Superior temporal gyrus (tissue), 1 donor: Measurements from ENCODE around the gene GIMD1.
"Not testable (repeated sequence)": the region's sequence is repeated elsewhere in the genome, so short reads cannot be mapped to it uniquely, and the experiment has no call there.

ENCODE experiments used
- DNase-seq: peaks from one replicate; pipeline ENCODE4 v3.0.0-alpha.2; 2016; ENCODE audit errors: extremely low spot score

The GIMD1 gene

DNA sequence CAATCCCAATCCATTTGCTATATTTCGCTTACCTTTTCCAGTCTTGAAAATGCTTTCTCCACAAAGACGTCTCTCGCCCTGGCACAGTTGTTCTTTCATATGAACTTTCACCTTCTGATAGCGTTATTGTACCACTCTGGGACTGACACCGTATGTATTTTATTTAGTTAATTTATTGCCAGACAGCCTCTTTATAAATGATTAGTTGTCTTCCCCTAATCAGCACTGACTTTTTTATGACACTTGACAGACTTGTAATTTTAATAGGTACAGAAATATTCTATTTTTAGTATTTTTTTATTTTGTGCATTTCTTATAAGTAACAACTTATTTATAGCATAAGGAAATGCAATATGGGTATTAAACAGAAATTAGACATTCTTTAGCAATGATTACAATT is at the start of gene GIMD1:
GIMD1 (minus strand) TSS at position 101 of the 400 bp plus-strand sequence. CDS start 1,343 bp downstream, outside the sequence.
- no peak for DNase-seq

DNA sequence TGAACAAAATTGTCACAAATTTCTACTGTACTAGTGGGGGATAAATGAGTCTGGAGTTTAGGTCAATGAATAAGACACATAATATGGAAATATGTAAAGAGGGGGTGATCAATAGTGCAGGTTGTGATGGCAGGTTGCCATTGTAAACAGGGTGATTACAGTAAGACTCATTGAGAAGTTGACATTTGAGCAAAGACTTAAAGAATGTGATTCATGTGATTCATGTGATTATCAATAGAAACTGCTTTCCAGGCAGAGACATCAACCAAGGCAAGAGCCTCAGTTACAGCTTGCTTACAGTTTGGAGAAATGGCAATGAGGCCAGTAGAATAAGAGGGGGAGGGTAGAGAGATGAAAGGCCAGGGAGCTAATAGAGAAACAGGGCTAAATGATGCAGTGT is 45.8 kb upstream of the GIMD1 start:
- no peak for DNase-seq

DNA sequence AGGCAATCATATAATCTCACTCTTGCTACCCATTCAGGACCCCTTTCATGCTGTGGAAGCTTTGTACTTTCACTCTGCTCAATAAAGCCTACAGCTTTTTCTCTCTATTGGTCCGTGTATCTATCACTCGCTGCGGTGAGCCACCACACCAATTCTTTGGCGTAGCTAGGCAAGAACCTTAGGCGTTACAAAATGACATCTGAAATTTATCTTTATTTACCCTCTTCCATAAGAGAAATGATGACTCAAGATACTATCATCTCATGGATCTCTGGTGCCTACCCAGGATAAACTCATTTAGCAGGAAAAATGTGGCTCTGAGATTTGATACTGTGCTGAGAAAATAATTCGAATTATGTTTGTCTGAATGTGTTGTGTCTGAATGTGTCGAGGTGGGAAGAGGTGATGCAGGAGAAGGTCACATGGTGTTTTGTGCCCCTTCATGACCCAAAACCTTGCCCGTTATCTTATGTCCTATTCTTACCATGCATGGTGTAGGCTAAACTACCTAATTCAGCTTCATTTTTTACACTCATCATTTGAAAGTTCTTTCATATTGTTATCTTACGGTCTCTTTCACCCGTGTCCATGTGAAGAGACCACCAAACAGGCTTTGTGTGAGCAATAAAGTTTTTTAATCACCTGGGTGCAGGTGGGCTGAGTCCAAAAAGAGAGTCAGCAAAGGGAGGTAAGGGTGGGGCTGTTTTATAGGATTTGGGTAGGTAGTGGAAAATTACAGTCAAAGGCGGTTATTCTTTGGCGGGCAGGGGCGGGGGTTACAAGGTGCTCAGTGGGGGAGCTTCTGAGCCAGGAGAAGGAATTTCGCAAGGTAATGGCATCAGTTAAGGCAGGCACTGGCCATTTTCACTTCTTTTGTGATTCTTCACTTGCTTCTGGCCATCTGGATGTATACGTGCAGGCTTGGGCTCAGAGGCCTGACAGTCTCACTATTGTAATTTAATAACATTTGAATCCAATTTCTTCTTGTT is 41.6 kb upstream of the GIMD1 start:
- DNase-seq = no peak

DNA sequence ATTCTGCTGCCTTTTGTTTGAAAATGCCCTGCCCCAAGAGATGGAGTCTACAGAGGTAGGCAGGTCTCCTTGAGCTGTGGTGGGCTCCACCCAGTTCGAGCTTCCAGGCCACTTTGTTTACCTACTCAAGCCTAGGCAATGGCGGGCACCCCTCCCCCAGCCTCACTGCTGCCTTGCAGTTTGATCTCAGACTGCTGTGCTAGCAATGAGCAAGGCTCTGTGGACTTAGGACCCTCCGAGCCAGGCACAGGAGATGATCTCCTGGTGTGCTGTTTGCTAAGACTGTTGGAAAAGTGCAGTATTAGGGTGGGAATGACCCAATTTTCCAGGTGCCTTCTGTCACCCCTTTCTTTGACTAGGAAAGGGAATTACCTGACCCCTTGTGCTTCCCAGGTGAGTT is 39.4 kb upstream of the GIMD1 start:
- DNase-seq = not testable (repeated sequence)

DNA sequence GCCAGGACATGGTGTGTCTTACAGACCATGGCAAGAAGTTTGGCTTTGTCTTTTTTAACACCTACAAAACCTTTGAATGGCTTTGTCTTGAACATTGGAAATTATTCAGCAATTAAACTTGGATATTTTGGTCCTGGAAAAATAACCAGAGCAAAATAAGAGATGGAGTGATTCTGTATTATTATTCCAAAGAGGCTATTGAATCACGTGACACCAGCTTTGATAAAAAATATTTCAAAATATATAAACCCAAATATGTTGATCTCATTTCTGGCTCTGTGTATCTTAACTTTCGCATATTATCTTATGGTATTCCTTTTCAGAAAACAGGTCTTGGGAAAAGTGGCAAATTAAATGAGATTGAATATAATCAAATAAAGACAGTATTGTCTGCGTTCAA is 32.6 kb upstream of the GIMD1 start:
- DNase-seq = no peak

DNA sequence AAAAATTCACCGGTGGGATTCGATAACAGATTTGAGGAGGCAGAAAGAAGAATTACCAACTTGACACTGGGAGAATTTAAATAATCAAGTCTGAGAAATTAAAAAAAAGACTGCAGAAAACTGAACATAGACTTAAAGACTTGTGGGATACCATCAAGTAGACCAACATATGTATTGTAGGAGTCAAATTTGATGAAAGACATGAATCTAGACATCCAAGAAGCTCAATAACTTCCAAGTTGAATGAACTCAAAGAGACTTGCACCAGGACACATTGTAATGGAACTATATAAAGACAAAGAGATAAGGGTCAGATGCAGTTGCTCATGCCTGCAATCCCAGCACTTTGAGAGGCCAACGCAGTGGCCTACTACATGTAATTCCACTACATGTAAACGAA is 30.3 kb upstream of the GIMD1 start:
- not testable (repeated sequence) for DNase-seq

DNA sequence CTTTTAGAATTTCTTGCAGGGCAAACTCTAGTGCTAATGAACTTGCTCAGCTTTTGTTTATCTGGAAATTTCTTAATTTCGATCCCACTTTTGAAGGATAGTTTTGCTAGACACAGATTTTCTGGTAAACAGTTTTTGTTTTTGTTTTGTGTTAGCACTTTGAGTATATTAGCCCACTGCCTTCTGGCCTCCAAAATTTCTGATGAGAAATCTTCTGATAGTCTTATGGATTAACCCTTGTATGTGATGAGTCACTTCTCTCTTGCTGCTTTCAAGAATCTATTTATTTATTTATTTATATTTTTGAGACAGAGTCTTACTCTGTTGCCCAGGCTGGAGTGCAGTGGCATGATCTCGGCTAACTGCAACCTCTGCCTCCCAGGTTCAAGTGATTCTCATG is 27.0 kb upstream of the GIMD1 start:
- DNase-seq = no peak

DNA sequence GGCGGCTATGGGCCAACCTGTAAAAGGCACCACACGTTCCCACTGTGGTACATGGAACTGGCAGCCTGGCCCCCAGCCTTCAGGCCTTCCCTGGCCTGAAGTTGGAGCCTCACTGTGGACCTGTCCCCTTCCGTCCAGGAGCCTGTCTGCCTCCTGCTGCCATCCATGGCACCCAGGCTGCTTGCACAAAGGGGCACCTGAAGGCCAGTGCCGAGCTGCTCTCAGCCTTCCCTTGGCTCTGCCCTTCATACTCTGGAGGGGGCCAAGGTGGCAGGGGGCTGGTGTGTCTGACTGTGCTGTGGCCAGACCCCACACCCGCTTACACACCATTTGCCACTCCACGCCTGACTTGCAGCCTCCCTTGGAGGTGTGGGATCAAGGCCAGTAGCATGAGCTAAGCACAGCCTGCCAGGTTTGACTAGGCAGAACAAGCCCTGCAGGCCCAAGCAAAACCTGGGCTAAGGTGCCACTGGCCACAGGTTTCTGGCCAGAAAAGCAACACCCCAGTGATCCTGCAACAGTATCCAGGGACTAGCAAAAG is 17.3 kb upstream of the GIMD1 start:
- no peak for DNase-seq

DNA sequence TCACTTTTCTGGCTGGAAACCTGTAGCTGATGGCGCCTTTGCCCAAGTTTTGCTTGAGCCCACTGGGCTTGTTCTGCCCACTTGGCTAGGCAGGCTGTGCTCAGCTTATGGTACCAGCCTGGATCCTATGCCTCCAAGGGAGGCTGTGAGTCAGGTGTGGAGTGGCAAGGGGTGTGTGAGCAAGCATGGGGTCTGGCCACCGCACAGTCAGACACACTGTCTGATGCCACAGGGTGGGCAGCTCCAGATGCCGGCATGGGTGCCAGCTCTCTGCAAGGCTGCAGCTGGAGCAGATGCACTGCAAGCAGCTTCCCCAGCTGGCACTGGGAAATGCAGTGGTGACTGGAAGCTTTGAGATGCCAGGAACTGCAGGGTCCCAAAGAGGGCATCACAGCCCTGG is 16.3 kb upstream of the GIMD1 start:
- DNase-seq = no peak

DNA sequence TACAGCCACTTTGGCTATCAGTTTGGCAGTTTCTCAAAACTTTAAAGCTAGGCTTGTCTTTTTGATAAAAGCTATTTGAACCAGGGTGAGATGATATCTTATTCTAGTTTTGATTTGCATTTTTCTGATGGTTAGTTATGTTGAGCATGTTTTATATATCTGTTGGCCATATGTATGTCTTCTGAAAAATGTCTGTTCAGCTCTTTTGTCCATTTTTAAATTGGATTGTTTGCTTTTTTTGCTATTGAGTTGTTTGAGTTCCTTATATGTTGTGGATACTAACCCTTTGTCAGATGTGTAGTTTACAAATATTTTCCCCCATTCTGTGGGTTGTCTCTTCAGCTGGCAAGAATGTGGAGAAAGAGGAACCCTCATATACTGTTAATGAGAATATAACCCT is 11.6 kb upstream of the GIMD1 start:
- DNase-seq = no peak

DNA sequence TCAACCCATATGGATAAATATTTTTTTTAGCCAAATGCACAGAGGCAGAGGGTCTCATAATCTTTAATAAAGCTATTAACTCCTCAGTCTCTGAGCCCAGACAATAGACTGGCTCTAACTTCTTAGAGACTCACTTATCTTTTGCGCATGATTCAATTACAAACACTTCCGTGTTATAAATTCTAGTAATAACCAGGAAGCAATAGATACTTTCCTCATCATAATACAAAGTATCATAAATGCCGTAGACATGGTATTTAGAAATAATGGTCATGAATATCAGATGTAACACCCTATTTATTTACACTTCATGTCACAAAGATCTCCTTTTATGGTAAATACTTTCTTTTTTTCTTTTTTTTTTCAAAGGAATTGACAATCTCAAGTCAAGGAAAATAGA is 4.4 kb upstream of the GIMD1 start:
- no peak for DNase-seq

DNA sequence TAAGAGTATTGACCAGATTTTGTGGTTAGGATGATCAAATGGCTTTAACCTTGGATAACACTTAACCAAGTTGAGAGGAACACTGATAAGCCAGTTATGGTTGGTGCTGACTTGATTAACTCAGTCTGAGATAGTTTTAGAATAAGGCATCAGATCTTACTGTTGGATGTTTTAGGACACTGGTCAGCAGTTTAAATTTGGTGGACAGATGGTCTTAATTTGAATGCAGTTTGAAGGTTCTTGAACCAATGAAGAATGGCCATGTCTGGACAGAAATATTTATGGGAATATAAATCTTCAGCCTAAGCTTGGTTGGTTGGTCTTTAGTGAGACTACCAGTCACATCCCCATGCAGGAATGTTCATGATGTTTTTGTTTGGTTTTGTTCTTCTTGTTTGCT is 2.6 kb upstream of the GIMD1 start:
- no peak for DNase-seq

DNA sequence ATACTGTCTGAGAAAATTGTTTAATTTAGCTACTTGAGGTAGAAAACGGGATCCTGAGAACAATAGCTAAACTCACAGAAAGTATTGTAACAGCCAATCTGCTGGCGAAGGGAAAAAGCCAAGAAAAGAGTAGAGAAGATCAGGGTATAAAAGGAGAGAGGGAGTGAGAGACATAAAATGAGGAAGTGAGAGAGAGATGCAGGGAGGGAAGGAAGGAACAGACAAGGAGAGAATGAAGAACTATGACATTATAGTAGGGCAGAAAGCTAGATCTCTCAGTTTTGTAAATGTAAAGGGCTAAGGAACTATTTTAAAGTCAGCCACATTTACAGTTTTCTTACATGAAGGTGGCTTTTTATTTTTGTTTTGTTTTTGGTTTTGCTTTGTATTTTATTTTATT is 1.6 kb upstream of the GIMD1 start:
- DNase-seq = no peak

DNA sequence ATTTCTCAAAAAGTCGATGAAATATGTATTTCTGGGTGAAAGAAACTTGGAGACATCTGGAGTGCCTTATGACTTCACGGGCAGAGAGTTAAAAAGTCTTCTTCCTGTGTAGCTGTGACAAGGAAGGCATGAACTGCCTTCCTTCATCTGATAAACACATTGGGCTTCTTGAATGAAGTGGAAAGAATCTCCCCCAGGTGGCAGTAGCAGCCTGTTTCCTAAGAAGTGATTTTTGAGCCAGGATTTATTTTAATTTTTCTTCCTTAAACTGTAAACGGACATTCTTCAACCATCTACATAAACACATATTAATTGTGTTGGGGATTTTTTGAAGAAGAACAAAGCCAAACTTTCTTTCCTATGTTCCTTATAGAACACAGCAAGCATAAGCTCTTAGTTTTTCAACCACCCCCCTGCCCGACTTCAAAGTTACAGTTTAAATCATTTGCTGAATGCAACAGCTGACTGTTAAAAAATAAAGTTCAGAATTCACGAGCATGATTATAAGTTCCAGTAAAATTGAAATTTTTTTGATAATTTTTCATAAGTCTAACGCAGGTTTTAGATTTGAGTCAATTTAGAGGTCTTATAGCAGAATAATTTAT is 980 bp upstream of the GIMD1 start:
- peak; percentile 71 for DNase-seq

DNA sequence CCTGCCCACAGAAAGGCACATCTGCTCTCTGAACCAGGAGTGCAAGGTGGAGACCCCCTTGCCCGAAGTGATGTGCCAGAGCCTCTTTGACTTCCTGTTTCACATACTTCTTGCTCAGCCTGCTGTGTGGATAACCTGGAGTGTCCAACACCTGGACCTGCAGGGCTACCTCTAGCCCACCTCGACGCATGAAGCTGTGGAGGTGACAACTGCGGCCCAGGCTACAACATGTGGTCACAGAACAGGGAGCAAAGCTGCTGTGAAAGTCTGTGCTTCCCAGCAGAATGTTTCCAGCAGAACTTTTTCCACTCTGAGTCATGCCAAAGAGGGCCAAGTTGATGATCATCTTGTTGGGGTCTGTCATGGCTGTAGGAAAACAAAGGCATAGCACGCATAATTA is 1.5 kb downstream of the GIMD1 start:
- no peak for DNase-seq

DNA sequence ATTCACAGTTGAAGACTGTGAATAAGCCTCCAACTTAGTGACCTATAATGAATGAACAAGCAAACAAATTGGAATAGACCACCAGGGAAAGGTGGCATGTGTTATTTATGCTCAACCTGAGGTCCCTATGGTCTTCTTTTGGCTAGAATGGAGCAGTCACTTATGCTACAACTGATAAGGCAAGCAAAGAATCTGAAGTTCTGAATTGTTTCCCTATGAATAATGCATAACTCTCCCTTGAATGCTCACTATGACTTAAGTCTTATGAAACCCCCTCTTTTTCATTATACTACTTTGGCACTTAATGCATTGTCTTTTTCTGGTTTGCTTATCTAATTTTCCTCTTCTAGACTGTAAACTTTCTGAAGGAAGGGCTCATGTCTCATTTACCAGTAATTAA is 2.6 kb downstream of the GIMD1 start:
- DNase-seq = no peak

DNA sequence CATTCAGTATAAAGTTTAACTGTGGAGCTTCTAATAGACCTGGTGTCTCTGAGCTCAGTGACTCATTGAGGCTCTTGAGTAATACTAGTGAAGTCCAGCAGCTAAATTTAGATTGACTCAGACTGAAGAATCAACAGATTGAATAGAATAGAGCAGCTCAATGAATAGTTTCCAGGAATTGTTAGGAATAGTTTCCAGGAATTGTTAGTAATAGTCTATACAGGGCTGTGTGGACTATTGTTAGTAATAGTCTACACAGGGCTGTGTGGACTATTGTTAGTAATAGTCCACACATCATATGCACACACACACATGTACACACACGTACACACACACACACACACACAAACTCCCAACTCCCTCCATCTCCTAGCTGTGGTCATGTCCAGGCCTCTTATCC is 3.0 kb downstream of the GIMD1 start:
- DNase-seq = peak; percentile 45

DNA sequence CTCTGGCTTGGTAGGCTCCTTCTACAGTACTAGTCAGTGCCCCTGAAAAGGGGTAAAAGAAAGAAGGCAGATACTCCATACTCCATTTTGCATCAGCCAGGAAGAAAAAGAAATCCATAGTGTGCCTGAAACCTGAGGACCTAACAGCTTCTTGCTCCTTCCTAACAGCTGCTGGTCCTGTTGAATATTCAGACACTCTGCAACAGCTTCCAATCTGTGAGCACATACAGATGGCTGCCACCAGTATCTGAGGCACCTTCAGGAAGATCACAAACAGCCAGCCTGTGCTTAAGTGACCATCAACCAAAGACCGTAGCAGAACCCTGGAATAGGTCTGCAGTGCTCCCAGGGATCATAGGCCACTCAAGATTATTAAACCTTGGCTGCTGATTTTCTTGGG is 4.3 kb downstream of the GIMD1 start:
- no peak for DNase-seq

DNA sequence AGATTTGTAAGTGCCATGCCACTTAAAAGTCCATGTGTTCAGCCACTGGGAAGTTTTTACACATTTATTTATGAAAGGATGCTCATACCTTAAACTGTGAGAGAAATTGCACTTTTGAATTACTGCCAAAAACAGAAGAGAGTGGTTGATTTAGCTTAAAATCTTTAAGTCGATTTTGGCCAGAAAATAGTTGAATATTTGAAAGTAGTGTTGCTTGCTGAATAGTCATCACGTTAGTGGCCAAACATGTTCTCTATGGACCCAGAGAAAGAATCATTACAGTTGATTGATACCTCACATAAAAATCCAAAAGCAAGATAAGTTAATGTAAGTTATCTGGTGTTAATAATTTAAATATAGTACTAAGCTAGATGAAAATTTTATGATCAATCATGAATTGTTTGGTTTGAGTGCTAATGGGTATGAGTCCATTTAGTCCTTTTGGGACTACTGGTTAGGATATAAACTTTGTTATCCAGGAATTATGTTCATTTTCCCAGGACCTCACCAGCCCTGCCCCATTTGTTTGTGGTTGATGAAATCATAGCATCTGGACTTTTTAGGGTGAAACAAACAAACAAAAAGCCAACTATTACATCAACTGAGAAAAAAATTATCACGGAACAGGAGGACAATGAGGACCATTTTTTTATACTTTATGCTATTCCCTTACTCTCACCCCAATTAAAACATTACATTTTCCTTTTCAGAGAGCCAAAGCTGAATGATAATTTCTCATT is 6.3 kb downstream of the GIMD1 start:
- no peak for DNase-seq

DNA sequence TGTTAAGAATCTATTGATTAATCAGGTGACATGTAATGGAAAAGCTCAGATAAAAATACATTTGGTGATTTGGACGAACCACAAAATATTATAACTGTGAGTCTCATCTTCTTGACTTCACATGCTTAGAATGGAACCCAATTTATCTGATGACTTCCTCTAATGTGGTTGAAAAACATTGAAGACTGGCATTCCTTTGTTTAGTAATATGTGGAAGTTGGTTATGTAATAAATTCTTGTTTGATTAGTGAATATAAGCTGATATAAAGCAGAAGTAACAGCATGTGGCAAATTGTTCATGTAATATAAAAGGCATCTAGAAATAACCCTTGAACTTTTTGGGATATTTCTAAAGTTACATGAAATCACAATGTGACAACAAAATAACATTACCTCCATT is 9.7 kb downstream of the GIMD1 start:
- DNase-seq = no peak

DNA sequence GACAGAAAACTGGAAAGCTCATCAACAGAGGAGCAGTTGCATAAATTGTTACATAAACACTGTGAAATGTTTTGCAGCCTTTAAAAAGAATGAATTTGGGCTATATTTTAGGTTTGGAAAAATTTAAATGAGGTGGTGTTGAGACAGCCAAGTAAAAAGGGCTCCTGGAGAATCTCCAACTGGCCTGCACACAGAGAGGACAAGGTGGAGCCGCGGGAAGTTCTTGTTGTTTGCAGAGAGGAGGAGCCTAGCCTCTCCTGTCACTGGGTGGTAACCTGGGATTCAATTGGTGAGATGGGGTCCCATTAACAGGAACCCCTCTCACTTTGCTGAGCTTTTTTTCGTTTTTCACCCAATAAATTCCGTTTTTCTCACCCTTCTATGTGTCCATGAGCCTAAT is 13.4 kb downstream of the GIMD1 start:
- no peak for DNase-seq

DNA sequence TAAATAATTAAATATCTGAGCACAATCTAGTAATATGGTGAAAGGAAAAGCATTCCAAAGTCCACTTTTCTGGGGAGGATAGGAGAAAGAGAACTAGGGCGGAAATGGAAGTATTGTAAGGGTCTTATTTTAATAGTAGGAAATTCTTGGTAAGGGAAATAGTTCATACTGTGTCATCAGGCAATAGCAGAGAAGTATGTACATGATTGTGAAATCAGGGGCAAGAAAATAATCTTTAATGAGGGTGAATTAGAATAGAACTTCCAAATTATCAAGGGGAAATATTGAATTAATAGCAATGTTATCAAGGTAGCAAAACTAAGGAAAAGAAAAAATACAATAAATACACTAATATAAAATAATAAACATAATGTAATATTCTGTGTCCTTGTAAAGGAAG is 14.8 kb downstream of the GIMD1 start:
- no peak for DNase-seq
